GM20000 (cell line): ENCODE data around the gene TVP23A.

ENCODE experiments used
- DNase-seq: peaks from one replicate; pipeline ENCODE4 v3.0.0; 2012; ENCODE audit warnings: low spot score
- TF ChIP-seq, protein P1 (sequence below): IDR thresholded peaks from 2 replicates; pipeline ENCODE4 v1.5.1; 2012; ENCODE audit warnings: mild to moderate bottlenecking, control low read depth; ENCODE audit errors: extremely low read depth, missing control alignments

TVP23A gene

DNA sequence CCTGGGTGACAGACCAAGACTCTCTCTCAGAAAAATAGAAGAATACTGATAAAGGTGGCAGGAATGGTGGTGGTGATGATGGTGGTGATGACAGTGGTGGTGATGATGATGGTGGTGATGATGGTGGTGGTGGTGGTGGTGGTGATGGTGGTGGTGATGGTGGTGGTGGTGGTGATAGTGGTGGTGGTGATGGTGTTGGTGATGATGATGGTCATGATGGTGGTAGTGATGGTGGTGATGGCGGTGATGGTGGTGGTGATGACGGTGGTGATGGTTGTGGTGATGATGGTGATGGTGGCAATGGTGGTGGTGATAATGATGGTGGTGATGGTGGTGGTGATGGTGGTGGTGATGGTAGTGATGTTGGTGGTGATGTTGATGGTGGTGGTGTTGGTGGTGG is 40.4 kb upstream of the TVP23A start:
- no peak for DNase-seq
- TF ChIP-seq, protein P1, sequence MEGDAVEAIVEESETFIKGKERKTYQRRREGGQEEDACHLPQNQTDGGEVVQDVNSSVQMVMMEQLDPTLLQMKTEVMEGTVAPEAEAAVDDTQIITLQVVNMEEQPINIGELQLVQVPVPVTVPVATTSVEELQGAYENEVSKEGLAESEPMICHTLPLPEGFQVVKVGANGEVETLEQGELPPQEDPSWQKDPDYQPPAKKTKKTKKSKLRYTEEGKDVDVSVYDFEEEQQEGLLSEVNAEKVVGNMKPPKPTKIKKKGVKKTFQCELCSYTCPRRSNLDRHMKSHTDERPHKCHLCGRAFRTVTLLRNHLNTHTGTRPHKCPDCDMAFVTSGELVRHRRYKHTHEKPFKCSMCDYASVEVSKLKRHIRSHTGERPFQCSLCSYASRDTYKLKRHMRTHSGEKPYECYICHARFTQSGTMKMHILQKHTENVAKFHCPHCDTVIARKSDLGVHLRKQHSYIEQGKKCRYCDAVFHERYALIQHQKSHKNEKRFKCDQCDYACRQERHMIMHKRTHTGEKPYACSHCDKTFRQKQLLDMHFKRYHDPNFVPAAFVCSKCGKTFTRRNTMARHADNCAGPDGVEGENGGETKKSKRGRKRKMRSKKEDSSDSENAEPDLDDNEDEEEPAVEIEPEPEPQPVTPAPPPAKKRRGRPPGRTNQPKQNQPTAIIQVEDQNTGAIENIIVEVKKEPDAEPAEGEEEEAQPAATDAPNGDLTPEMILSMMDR, result no peak

DNA sequence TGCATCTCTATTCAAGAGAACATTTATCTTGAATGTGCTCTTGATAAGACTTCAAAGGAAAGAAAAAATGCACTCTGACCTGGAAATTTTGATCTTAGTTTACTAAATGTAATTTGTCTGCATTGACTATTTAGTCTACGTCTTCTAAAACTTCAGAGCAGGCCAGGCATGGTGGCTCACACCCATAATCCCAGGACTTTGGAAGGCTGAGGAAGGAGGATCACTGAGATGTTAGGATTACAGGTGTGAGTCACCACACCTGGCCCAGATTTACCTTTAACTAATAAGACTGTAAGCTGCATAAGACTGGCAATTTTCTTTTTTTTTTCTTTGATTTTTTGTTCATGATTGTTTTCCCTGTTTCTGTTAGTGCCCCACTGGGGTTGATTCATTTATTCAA is 39.6 kb upstream of the TVP23A start:
- no peak for DNase-seq
- TF ChIP-seq, protein P1, result no peak

DNA sequence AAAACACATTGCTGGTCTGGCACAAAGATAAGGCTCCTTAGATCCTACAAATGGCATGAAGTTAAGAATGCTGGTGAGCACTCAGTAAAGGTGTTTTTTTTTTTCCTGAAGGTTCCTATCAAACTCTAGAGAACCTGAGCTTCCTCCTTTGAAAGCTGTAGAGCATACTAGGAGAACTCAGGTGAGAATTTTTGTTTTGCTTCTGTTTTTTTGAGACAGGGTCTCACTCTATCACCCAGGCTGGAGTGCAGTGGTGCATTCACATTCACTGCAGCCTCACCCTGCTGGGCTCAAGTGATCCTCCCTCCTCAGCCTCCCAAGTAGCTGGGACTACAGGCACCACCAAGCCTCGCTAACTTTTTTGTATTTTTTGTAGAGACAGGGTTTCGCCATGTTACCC is 37.4 kb upstream of the TVP23A start:
- TF ChIP-seq, protein P1, result no peak
- DNase-seq, result no peak

DNA sequence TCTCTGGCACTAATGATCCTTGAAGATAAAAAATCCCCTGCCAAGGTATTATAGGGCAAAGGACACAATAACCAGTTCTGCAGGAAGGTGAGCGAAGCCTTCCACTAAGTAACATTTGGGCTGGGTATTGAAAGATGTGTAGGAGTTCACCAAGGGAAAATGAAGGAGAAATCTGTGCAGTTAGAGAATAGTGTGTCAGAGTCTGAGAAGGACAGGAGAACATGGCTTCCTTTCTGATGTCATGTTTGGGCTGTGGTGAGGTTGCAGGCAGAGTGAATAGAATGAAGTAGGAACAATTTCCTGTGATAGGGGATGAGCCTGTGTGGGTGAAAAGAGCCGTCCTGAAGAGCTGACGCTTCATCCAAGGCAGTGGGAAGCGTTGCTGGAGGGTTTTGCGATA is 34.4 kb upstream of the TVP23A start:
- no peak for DNase-seq
- TF ChIP-seq, protein P1, result no peak

DNA sequence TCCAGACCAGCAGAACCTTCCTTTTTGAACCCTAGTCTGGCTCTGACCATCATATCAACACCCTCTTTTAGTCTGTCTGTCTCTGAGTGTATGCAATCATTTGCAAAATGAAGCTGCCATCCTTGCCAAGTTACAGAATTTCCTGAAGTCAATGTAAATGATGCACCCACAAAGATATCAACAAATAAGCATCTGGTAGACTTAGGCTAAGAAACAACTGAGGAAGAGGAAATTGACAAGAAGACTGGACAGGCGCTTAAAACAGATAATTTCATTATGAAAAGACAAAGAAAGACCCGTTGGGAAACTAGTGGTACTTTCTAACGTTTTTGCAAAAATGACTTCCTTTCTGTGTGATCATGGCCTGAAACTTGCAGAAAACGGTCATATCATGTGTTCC is 33.7 kb upstream of the TVP23A start:
- TF ChIP-seq, protein P1, result no peak
- DNase-seq, result no peak

DNA sequence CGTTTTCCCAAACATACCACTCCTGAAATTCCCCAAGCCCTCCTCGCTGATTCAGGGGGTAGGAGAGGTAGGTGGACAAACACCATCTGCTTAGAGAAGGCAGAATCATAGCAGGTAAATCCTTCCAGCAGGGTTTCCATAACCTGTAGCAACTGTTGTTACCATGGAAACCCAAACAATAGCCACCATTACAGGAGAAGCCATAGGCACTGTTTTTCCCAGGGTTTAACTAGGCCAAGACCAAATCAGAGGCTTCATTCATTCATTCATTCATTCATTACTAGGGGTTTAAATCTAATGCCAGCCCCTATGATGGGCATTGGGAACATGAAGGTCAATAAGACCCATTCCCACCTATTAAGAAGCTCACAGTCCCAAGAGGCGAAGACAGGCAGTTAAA is 32.9 kb upstream of the TVP23A start:
- no peak for DNase-seq
- TF ChIP-seq, protein P1, result no peak

DNA sequence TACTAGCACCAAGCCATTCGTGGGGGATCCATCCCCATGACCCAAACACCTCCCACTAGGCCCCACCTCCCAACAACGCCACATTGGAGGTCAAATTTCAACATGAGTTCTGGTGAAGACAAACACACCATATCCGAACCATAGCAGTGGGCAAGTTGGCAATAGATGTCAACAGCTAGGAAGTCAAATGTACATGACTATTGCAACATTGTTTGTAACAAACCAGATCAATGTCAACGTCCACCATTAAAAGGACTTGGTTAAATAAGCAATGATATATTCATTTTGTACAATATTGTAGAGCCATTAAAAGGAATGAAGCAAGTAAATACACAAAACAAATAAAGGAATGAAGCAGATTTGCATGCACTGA is 31.9 kb upstream of the TVP23A start:
- TF ChIP-seq, protein P1, result no peak
- no peak for DNase-seq
